Left ventricle myocardium superior (tissue), 1 donor: ENCODE results near the gene CCDC80. TPM values are rescaled to one million over a fixed set of nuclear protein-coding genes. Genes with fewer than 3 reads are reported as not detected.

ENCODE experiments used
- ATAC-seq: fragments of 200-7000 bp; cut with Tn5 transposase; one replicate; pipeline ENCODE4 v1.9.1; 2020; ENCODE audit warnings: mild to moderate bottlenecking, moderate library complexity
- DNase-seq: peaks from one replicate; pipeline ENCODE4 v3.0.0-alpha.2; 2020
- intact Hi-C: fragments of 100-400 bp; cut with micrococcal nuclease; formaldehyde crosslinking; loops from one replicate; pipeline ENCODE4 v1.11.0; 2022
- total RNA-seq: library from RNA; stranded (reverse); fragmentation: NEBNext Ultra II Directional; extraction: Animal tissue kit (Norgen Biotek cat#: 25700); gene quantifications from one replicate; pipeline ENCODE4 v1.2.1, GENCODE V29; 2021
- donor health status: DM: no; HTN: yes; CAD: no; lungs with severe emphysema.

CCDC80 gene
- total RNA-seq, 1 donor from 2014 or later: 80.0 TPM

- ATAC-seq (no peak), DNase-seq (peak; percentile 37)
- intact Hi-C loops: loop anchor here (5.0 kb wide), 2 partner anchors 173 to 338 kb away; partner anchors contain the start of gene CD200R1
These were observed 1.3 kb downstream of the CCDC80 start for GRCh38 chr3:112639455-112640225.

- peak; percentile 32 for ATAC-seq
- intact Hi-C loops: no loop called here
- peak; percentile 73 for DNase-seq
These were observed 2.5 kb downstream of the CCDC80 start for GRCh38 chr3:112638327-112639020.

- ATAC-seq (no peak), DNase-seq (no peak)
- intact Hi-C loops: no loop called here
These were observed 3.2 kb downstream of the CCDC80 start for GRCh38 chr3:112637700-112638099.

GRCh38 chr3:112635674-112636073 is 5.3 kb downstream of the CCDC80 start:
- ATAC-seq (peak; percentile 62), DNase-seq (peak; percentile 35)
- intact Hi-C loops: no loop called here

- DNase-seq: no peak
- intact Hi-C loops: no loop called here
- no peak for ATAC-seq
These were observed 6.0 kb downstream of the CCDC80 start for GRCh38 chr3:112634786-112635541.

GRCh38 chr3:112633757-112634156 is 7.2 kb downstream of the CCDC80 start:
- ATAC-seq (no peak), DNase-seq (no peak)
- intact Hi-C loops: no loop called here

- ATAC-seq (no peak), DNase-seq (no peak)
- intact Hi-C loops: no loop called here
These were observed 7.8 kb downstream of the CCDC80 start for GRCh38 chr3:112633191-112633590.

GRCh38 chr3:112632596-112632995 is 8.3 kb downstream of the CCDC80 start:
- DNase-seq: no peak
- intact Hi-C loops: no loop called here
- no peak for ATAC-seq

- DNase-seq: no peak
- intact Hi-C loops: no loop called here
- ATAC-seq: no peak
These were observed 9.7 kb downstream of the CCDC80 start for GRCh38 chr3:112631257-112631656.

GRCh38 chr3:112629425-112629824 is 11.5 kb downstream of the CCDC80 start:
- ATAC-seq (peak; percentile 86), DNase-seq (peak; percentile 52)
- intact Hi-C loops: no loop called here

- DNase-seq (no peak), ATAC-seq (peak; percentile 33)
- intact Hi-C loops: no loop called here
These were observed 12.9 kb downstream of the CCDC80 start for GRCh38 chr3:112627919-112628466.

GRCh38 chr3:112627419-112627818 is 13.5 kb downstream of the CCDC80 start:
- DNase-seq (peak; percentile 56), ATAC-seq (peak; percentile 81)
- intact Hi-C loops: no loop called here

GRCh38 chr3:112623717-112624116 is 17.2 kb downstream of the CCDC80 start:
- DNase-seq (no peak), ATAC-seq (no peak)
- intact Hi-C loops: no loop called here

- DNase-seq: no peak
- intact Hi-C loops: no loop called here
- no peak for ATAC-seq
These were observed 17.7 kb downstream of the CCDC80 start for GRCh38 chr3:112623213-112623612.

- DNase-seq (no peak), ATAC-seq (no peak)
- intact Hi-C loops: no loop called here
These were observed 21.6 kb downstream of the CCDC80 start for GRCh38 chr3:112619295-112619694.

- intact Hi-C loops: no loop called here
- ATAC-seq (no peak), DNase-seq (no peak)
These were observed 23.7 kb downstream of the CCDC80 start for GRCh38 chr3:112617285-112617684.

GRCh38 chr3:112615989-112616731 is 24.8 kb downstream of the CCDC80 start:
- ATAC-seq (no peak), DNase-seq (no peak)
- intact Hi-C loops: no loop called here

- intact Hi-C loops: no loop called here
- DNase-seq (no peak), ATAC-seq (peak; percentile 90)
These were observed 29.0 kb downstream of the CCDC80 start for GRCh38 chr3:112611752-112612515.
